NCI-H460 (cell line): ENCODE data around the gene LRRIQ1. TPM values are rescaled to one million over a fixed set of nuclear protein-coding genes. Genes with fewer than 3 reads are reported as not detected.

Experiments
- DNase-seq: peaks from one replicate; pipeline ENCODE4 v3.0.0-alpha.2; 2016; ENCODE audit warnings: low read depth; ENCODE audit errors: extremely low read depth
- total RNA-seq: library from RNA; depleted of rRNA; stranded (reverse); fragments of >200 nt; shearing (Covaris generic); gene quantifications from 2 replicates; pipeline ENCODE4 v1.2.3, GENCODE V29; 2014

The LRRIQ1 gene
- total RNA-seq, 1 experiment from 2014 or later, result 0.72 TPM

DNA sequence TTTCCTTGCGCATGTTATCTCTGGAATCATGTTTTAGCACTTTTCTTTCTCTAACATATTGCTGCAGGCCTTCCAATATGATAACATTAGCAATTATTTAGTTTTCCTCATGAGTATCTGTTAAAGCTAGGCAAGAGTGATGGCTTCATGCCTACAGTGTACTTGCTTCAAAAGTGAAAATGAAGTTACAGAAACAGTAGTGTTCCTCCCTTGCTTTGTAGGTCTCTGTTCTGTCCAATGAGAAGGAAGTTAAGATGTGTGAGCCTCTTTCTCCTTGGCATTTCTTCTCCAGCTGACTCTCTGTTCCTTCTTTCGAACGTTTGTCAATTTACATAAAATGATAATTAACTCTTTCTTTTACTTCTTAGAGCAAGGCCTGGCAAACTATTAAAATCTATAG, 22.2 kb downstream of the LRRIQ1 start:
- DNase-seq, result no peak

GRCh38 chr12:85059594-85059993, 23.4 kb downstream of the LRRIQ1 start:
- DNase-seq, result no peak

DNA sequence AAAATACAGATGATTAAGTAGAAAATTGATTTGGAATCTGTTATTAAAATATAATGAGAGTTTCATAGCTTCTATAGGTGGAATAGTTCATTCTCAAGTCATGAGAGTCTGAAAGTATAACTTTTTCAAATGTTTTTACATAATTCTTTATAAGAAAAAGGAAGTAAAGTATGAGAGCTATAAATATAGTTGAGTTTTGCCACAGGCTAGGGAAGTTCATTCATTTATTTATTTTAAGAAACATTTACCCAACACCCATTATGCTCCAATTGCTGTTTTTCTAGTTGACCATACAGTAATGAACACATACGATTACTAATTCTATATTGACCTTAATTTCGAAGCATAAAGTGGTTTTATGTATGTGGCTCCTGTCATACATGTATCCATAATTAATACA, 24.8 kb downstream of the LRRIQ1 start:
- DNase-seq, result no peak

DNA sequence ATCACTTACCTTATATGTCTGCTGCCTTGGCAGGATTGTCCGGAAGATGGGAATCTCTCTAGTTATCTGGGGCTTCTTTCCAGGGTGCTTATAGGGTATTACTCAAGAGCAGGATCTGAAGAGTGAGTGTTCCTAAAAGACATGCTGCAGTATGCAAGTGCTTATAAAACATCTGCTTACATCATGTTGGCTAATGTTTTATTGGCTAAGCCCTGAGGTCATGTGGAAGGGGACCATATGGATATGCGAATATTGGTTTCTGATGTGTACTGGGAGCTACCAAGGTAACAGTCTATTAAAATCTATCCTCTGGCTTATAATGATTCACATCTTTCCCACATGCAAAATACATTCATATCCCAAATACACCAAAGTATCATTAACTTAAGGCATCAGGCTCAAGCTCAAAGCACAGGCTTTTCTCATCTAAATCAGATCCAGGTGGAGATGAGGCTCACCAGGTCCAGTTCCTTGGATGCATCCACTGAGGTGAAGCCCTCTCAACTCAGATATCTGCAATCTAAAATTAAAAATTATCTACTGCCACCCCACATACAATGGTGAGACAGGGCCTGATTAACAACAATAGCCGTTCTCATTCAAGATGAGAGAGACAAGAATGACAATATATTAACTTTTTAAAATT, 29.8 kb downstream of the LRRIQ1 start:
- no peak for DNase-seq

DNA sequence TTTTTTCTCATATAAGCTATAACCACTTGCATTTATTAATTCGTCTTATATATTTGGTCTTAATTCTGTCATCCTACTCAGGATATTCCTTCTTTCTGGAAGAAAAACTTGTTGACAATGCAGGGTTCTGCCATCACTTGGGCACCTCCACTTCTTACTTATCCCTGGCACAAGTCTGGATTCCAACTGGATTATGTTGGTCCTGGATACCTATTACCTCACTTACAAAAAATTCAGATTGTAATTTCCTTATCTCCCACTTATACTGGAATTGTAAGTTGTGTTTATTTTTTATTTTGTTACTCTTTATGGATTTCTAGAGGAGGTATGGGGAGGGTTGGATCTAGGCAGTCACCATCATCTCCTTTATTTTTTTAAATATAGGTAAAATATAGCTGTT, 36.7 kb downstream of the LRRIQ1 start:
- DNase-seq, result no peak

- peak; percentile 58 for DNase-seq
Observed at GRCh38 chr12:85076688-85077430, 40.7 kb downstream of the LRRIQ1 start.

- DNase-seq, result no peak
Observed at GRCh38 chr12:85085066-85085465, 48.9 kb downstream of the LRRIQ1 start.

- no peak for DNase-seq
Observed at GRCh38 chr12:85089792-85090191, 53.6 kb downstream of the LRRIQ1 start.

DNA sequence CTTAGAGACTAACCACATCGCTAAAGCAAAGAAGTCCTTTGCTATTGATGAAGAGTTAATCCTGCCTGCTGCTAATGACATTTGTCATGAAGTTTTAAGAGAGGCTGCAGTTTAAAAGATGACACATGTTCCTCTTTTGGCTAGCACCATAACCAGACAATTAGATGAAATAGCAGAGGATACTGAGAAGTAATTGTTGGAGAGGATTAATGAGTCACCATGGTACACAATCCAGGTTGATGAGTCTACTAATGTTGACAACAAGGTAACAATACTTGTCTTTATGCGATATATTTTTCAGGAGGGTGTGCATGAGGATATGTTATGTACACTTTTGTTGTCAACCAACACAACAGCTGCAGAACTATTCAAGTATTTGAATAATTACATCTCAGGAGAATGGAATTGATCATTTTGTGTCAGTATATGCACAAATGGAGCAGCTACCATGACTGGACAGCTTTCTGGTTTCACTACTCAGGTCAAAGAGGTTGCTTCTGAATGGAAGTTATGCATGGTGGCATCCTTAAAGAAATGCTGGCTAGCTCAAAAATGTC, 56.7 kb downstream of the LRRIQ1 start:
- DNase-seq, result no peak

DNA sequence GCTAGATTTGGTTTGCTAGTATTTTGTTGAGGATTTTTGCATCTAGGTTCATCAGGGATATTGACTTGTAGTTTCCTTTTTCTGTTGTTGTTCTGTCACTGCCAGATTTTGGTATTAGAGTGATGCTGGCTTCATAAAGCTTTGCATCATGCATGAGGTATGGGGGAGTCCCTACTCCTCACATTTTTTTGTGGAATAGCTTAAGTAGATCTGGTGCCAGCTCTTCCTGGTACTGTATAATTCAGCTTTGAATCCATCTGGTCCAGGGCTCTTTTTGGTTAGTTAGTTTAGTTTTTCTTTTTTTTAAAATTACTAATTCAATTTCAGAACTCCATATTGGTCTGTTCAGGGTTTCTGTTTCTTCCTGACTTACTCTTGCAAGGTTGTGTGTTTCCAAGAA, 59.4 kb downstream of the LRRIQ1 start:
- no peak for DNase-seq

GRCh38 chr12:85130646-85131045, 94.5 kb downstream of the LRRIQ1 start:
- no peak for DNase-seq

DNA sequence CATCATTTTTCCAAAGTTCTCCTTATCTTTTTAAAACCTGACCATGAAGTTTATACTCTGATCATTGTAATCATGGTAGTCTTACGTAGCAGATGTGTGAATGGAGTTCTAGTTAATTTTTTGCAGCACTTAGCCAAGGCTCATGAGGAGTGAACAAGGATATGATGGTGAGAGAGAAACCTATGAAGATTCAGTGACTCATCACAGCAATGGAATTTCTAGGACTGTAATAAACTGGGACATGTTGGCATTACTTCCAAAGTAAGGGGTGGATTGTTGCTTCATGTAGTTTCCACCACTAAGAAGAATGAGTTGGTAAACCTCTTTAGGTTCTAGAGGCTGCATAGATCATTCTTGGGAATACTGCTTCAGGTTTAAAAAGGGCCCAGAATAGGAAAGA, 102.7 kb downstream of the LRRIQ1 start:
- no peak for DNase-seq

DNA sequence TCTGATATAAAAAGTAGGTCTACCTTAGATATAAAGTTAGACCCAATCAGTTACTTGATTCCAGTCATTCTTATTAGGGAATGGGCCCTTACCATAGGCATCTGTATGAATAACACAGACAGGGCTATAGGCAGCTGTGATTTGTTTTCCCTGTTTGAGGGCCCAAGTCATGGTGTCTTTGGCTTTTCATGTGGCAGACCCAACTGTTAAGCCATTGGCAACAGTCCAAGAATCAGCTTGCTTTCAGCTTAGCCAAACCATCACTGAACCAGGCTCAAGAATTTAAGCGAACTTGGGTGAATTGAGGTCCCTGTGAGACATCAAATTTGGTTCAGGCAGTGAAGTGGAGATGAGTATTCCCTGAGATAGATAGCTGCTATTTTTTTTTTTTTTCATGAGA, 111.2 kb downstream of the LRRIQ1 start:
- DNase-seq, result no peak

DNA sequence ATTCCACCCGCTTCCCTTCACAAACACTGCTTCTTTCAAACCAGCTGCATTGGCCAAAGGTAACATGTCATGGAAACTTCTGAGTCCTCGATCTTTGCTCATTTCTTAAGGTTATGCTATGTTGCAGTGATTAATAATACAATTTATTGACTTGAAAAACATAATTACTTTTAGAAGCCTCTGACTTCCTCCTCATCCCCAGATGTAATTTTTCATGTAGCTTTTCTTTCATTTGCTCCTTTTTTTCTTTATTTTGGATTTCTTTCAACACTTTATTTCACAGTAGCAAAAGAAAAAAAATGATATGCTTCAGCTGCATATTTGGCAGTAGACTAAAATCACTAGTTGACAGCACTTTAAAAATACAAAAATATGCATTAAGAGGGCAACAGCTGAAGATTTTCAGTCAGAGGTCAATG, 116.2 kb downstream of the LRRIQ1 start:
- no peak for DNase-seq

DNA sequence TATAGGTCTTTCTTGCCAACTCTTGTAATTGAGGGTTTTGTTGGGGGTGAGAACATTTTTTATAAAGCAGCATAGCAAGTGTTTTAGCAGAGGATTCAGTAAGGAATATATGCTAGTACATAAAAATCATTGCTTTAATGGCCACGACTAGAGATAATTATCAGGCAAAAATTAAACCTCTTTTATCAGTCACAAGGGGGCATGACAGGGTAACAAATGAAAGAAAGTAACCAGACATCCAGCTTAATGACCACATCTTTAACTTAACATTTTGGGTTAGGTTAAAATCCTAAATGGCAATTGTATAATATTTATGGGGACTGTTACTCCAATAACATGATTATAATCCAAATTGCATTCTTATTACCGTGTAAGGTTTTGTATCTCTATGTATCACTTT, 119.6 kb downstream of the LRRIQ1 start:
- peak; percentile 45 for DNase-seq

- no peak for DNase-seq
Observed at GRCh38 chr12:85156569-85156968, 120.4 kb downstream of the LRRIQ1 start.

DNA sequence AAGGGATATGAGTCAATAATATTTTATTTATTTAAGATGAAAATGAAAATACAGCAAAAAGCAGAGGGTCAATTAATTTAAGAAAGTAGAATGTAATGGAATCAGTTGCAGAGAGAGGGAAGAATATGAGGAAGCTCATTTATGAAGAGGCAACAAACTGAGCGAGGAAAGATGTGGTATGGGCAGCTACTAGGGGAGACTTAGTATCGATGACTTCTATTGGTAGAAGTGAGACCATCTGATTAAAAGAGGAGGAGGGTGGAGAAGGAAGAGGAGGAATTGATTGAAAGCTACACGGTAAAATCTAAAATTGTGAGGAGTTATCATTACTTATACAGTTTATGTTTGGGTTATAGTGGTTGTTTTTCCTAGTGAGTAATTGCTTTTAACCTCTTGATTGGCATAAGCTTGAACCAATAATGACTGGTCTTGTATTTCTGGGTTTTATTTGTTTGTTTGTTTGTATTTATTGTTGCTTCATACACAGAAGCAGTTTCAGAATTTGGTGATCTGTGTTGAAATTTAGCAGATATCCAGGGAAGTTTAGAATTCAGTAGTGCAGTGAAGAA, 121.0 kb downstream of the LRRIQ1 start:
- DNase-seq, result no peak

DNA sequence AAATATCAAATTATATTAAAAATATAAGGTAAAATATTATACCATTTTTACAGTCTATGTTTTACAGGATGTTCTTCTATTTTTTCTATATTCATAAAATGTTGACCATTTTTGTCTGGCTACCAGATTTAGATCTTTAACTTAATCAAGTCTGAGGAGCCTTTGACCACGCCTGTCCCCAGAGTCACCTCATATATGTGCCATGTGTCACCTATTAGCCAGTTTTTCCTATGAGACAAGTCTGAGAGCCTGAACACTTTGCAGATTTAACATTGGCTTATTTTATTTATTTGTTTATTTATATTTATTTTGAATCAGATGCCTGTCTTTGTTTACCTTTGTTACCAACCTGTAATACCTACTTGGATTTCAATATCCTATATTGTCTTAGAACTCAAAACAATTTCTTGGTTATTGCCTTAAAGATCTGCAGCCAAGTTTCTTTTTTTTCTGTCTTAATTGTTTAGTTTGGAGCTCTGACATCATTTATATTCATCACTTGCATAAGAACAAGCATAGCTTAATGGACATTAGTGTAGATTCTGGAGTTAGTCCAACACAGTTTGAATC, 127.7 kb downstream of the LRRIQ1 start:
- DNase-seq, result no peak

- DNase-seq, result no peak
Observed at GRCh38 chr12:85179680-85180270, 143.6 kb downstream of the LRRIQ1 start.

DNA sequence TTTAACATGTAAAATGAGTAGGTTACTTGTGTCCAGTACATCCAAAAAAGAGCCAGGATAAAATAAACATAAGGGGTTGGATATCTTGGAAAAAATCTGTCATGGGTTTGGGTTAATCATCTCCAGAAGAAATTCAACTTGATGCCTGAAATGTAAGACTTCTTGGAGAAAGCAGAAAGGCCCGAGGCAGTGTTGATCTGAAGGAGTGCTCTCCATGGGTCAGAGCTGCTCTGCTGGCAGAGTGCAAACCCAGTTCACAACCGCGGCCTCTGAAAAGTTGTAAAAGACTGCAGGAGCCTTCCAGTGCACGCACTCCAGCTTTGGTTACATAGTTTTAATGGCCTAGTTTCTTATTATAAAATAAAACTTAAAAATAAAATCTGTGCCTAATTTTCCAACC, 146.5 kb downstream of the LRRIQ1 start:
- no peak for DNase-seq

GRCh38 chr12:85183855-85184254, 147.7 kb downstream of the LRRIQ1 start:
- no peak for DNase-seq
